ENCODE results near the gene CHD2.
"Not testable (repeated sequence)": the region's sequence is repeated elsewhere in the genome, so short reads cannot be mapped to it uniquely, and the experiment has no call there.

The CHD2 gene

GRCh38 chr15:93037820-93038705, 137.9 kb downstream of the CHD2 start:
- DNase-seq, result no peak

GRCh38 chr15:93039562-93040287, 139.6 kb downstream of the CHD2 start:
- not testable (repeated sequence) for DNase-seq

GRCh38 chr15:93040288-93041158, 140.4 kb downstream of the CHD2 start:
- no peak for DNase-seq

- DNase-seq, result no peak
These were observed 141.0 kb downstream of the CHD2 start for GRCh38 chr15:93041159-93041547.

- DNase-seq, result no peak
These were observed 142.1 kb downstream of the CHD2 start for GRCh38 chr15:93042211-93042610.

GRCh38 chr15:93042691-93043378, 142.7 kb downstream of the CHD2 start:
- DNase-seq, result no peak

GRCh38 chr15:93043621-93044300, 143.6 kb downstream of the CHD2 start:
- DNase-seq, result no peak

GRCh38 chr15:93044301-93045190, 144.4 kb downstream of the CHD2 start:
- no peak for DNase-seq

- DNase-seq, result no peak
These were observed 145.2 kb downstream of the CHD2 start for GRCh38 chr15:93045191-93045785.

- DNase-seq, result no peak
These were observed 146.0 kb downstream of the CHD2 start for GRCh38 chr15:93046120-93046519.

GRCh38 chr15:93046721-93047120, 146.6 kb downstream of the CHD2 start:
- no peak for DNase-seq

- DNase-seq, result no peak
These were observed 147.7 kb downstream of the CHD2 start for GRCh38 chr15:93047621-93048425.

GRCh38 chr15:93048426-93048721, 148.2 kb downstream of the CHD2 start:
- no peak for DNase-seq

GRCh38 chr15:93048759-93049161, 148.6 kb downstream of the CHD2 start:
- DNase-seq, result no peak

- DNase-seq, result no peak
These were observed 149.1 kb downstream of the CHD2 start for GRCh38 chr15:93049233-93049632.

GRCh38 chr15:93049914-93050578, 149.9 kb downstream of the CHD2 start:
- no peak for DNase-seq

- no peak for DNase-seq
These were observed 150.5 kb downstream of the CHD2 start for GRCh38 chr15:93050648-93051047.

GRCh38 chr15:93051236-93052089, 151.3 kb downstream of the CHD2 start:
- no peak for DNase-seq
